Naive B cell (primary cell): ENCODE measurements around the gene CCDC34. TPM values are rescaled to one million over a fixed set of nuclear protein-coding genes. Genes with fewer than 3 reads are reported as not detected.

Experiments
- ATAC-seq, 2 donors: fragments of 150-1000 bp; cut with Tn5 transposase; 2 replicates each; pipeline ENCODE4 v1.10.0; 2021; ENCODE audit warnings: low read depth in 2 of 2, mild to moderate bottlenecking in 2 of 2, moderate library complexity in 2 of 2
- DNase-seq: peaks from one replicate; pipeline ENCODE4 v3.0.0; 2022
- H3K27ac Mint-ChIP-seq, 6 donors: one replicate each; pipeline ENCODE4 v1.8.0; 2020 to 2022; ENCODE audit warnings: mild to moderate bottlenecking in 6 of 6, mixed read lengths in 6 of 6, moderate library complexity in 5 of 6, inconsistent platforms in 2 of 6
- H3K27me3 Mint-ChIP-seq, 3 donors: one replicate each; pipeline ENCODE4 v1.8.0; 2021 to 2022; ENCODE audit warnings: mixed read lengths in 3 of 3, mild to moderate bottlenecking in 1 of 3
- H3K36me3 Mint-ChIP-seq, 2 donors: one replicate each; pipeline ENCODE4 v1.8.0; 2020 to 2022; ENCODE audit warnings: mixed read lengths in 2 of 2, inconsistent platforms in 1 of 2, mild to moderate bottlenecking in 1 of 2
- H3K4me1 Mint-ChIP-seq, 3 donors: one replicate each; pipeline ENCODE4 v1.8.0; 2020 to 2022; ENCODE audit warnings: mixed read lengths in 3 of 3, inconsistent platforms in 1 of 3, mild to moderate bottlenecking in 1 of 3, moderate library complexity in 1 of 3
- H3K4me3 Mint-ChIP-seq, 8 donors: one replicate each; pipeline ENCODE4 v1.8.0; 2020 to 2022; ENCODE audit warnings: mild to moderate bottlenecking in 8 of 8, mixed read lengths in 8 of 8, moderate library complexity in 8 of 8, inconsistent platforms in 2 of 8
- H3K9me3 Mint-ChIP-seq, 7 donors: one replicate each; pipeline ENCODE4 v1.8.0; 2020 to 2022; ENCODE audit warnings: mixed read lengths in 7 of 7, mild to moderate bottlenecking in 5 of 7, inconsistent platforms in 2 of 7, moderate library complexity in 1 of 7
- polyA plus RNA-seq, 6 donors: library from polyadenylated mRNA; unstranded; fragments of 300-500 nt; fragmentation: Illumina TruSeq; gene quantifications; one replicate each; pipeline ENCODE4 v1.2.3, GENCODE V29; 2021; ENCODE audit warnings: low read depth in 6 of 6

The CCDC34 gene
- polyA plus RNA-seq, 6 donors from 2014 or later, result 1.3 to 1.9 (median 1.6) TPM

- no peaks in the 10 kb centered on the region for H3K4me1 Mint-ChIP-seq
- no peak for ATAC-seq
- H3K27ac Mint-ChIP-seq, result no peak overlapping the region
- H3K4me3 Mint-ChIP-seq, result no peak overlapping the region
- H3K36me3 Mint-ChIP-seq, result no peaks in the 10 kb centered on the region
- no peaks in the 10 kb centered on the region for H3K27me3 Mint-ChIP-seq
- DNase-seq, result no peak
- no peaks in the 10 kb centered on the region for H3K9me3 Mint-ChIP-seq
These were observed 38.3 kb upstream of the CCDC34 start for GRCh38 chr11:27401280-27401832.

- DNase-seq, result no peak
- no peak for ATAC-seq
- no peaks in the 10 kb centered on the region for H3K27me3 Mint-ChIP-seq
- no peaks in the 10 kb centered on the region for H3K36me3 Mint-ChIP-seq
- no peaks in the 10 kb centered on the region for H3K4me1 Mint-ChIP-seq
- H3K4me3 Mint-ChIP-seq, result no peak overlapping the region
- no peak overlapping the region for H3K27ac Mint-ChIP-seq
- H3K9me3 Mint-ChIP-seq, result no peaks in the 10 kb centered on the region
These were observed 35.4 kb upstream of the CCDC34 start for GRCh38 chr11:27398400-27398770.

- Mint-ChIP-seq H3K4me3 (no peak overlapping the region), H3K27me3 (no peaks in the 10 kb centered on the region), H3K36me3 (no peaks in the 10 kb centered on the region), H3K27ac (no peak overlapping the region), H3K9me3 (no peaks in the 10 kb centered on the region), H3K4me1 (no peaks in the 10 kb centered on the region)
- DNase-seq (no peak), ATAC-seq (no peak)
These were observed 34.8 kb upstream of the CCDC34 start for GRCh38 chr11:27397624-27398399.

- Mint-ChIP-seq H3K9me3 (no peaks in the 10 kb centered on the region), H3K36me3 (no peaks in the 10 kb centered on the region), H3K27me3 (no peaks in the 10 kb centered on the region), H3K4me1 (no peaks in the 10 kb centered on the region), H3K27ac (no peak overlapping the region), H3K4me3 (no peak overlapping the region)
- ATAC-seq, result no peak
- DNase-seq, result no peak
These were observed 33.3 kb upstream of the CCDC34 start for GRCh38 chr11:27396259-27396839.

- Mint-ChIP-seq H3K27ac (no peak overlapping the region), H3K9me3 (no peaks in the 10 kb centered on the region), H3K4me1 (no peaks in the 10 kb centered on the region), H3K4me3 (no peak overlapping the region), H3K36me3 (no peaks in the 10 kb centered on the region), H3K27me3 (no peaks in the 10 kb centered on the region)
- DNase-seq (no peak), ATAC-seq (no peak)
These were observed 32.7 kb upstream of the CCDC34 start for GRCh38 chr11:27395556-27396258.

- DNase-seq (no peak), ATAC-seq (no peak)
- Mint-ChIP-seq H3K4me3 (no peak overlapping the region), H3K9me3 (no peaks in the 10 kb centered on the region), H3K27ac (no peak overlapping the region), H3K4me1 (no peaks in the 10 kb centered on the region), H3K27me3 (no peaks in the 10 kb centered on the region), H3K36me3 (no peaks in the 10 kb centered on the region)
These were observed 31.8 kb upstream of the CCDC34 start for GRCh38 chr11:27394781-27395228.

- no peaks in the 10 kb centered on the region for H3K27me3 Mint-ChIP-seq
- DNase-seq (no peak), ATAC-seq (no peak)
- no peaks in the 10 kb centered on the region for H3K9me3 Mint-ChIP-seq
- H3K4me1 Mint-ChIP-seq, result no peaks in the 10 kb centered on the region
- H3K4me3 Mint-ChIP-seq, result no peak overlapping the region
- no peaks in the 10 kb centered on the region for H3K36me3 Mint-ChIP-seq
- peak overlapping the region in 1 of 6 donors; percentile 85 for H3K27ac Mint-ChIP-seq
These were observed 29.5 kb upstream of the CCDC34 start for GRCh38 chr11:27392278-27393114.

GRCh38 chr11:27391331-27392015, 28.5 kb upstream of the CCDC34 start:
- no peak for DNase-seq
- Mint-ChIP-seq H3K27ac (no peak overlapping the region), H3K4me3 (no peak overlapping the region), H3K4me1 (no peaks in the 10 kb centered on the region), H3K27me3 (no peaks in the 10 kb centered on the region), H3K9me3 (no peaks in the 10 kb centered on the region), H3K36me3 (no peaks in the 10 kb centered on the region)
- ATAC-seq, result no peak

- Mint-ChIP-seq H3K9me3 (no peaks in the 10 kb centered on the region), H3K36me3 (no peaks in the 10 kb centered on the region), H3K4me3 (no peak overlapping the region), H3K4me1 (no peaks in the 10 kb centered on the region), H3K27me3 (no peaks in the 10 kb centered on the region), H3K27ac (no peak overlapping the region)
- no peak for ATAC-seq
- no peak for DNase-seq
These were observed 27.6 kb upstream of the CCDC34 start for GRCh38 chr11:27390318-27391295.

GRCh38 chr11:27388869-27389268, 25.9 kb upstream of the CCDC34 start:
- DNase-seq, result no peak
- H3K36me3 Mint-ChIP-seq, result peaks cover 0 to 10% of the 10 kb centered on the region in 2 donors

GRCh38 chr11:27388001-27388400, 25.0 kb upstream of the CCDC34 start:
- Mint-ChIP-seq H3K27me3 (no peaks in the 10 kb centered on the region), H3K9me3 (no peaks in the 10 kb centered on the region), H3K36me3 (peaks cover 0 to 14% of the 10 kb centered on the region in 2 donors), H3K27ac (peak overlapping the region in 1 of 6 donors; percentile 27), H3K4me3 (no peak overlapping the region), H3K4me1 (no peaks in the 10 kb centered on the region)
- ATAC-seq, result no peak
- DNase-seq, result no peak

More at GRCh38 chr11:27388869-27389268, 25.9 kb upstream of the CCDC34 start:
- H3K4me3 Mint-ChIP-seq, result no peak overlapping the region
- no peak for ATAC-seq
- H3K27me3 Mint-ChIP-seq, result no peaks in the 10 kb centered on the region
- no peak overlapping the region for H3K27ac Mint-ChIP-seq
- H3K4me1 Mint-ChIP-seq, result no peaks in the 10 kb centered on the region
- H3K9me3 Mint-ChIP-seq, result no peaks in the 10 kb centered on the region

GRCh38 chr11:27387362-27387761, 24.3 kb upstream of the CCDC34 start:
- H3K4me3 Mint-ChIP-seq, result no peak overlapping the region
- no peak overlapping the region for H3K27ac Mint-ChIP-seq
- peaks cover 0 to 14% of the 10 kb centered on the region in 2 donors for H3K36me3 Mint-ChIP-seq
- H3K4me1 Mint-ChIP-seq, result no peaks in the 10 kb centered on the region
- no peak for DNase-seq
- no peak for ATAC-seq
- no peaks in the 10 kb centered on the region for H3K27me3 Mint-ChIP-seq
- no peaks in the 10 kb centered on the region for H3K9me3 Mint-ChIP-seq
